Smooth muscle cell (in vitro differentiated cells): Measurements from ENCODE around the gene TMEM204. TPM values are rescaled to one million over a fixed set of nuclear protein-coding genes. Genes with fewer than 3 reads are reported as not detected.

Experiments
- DNase-seq: peaks from one replicate; lab custom pipeline; 2025; ENCODE audit not compliant: unreplicated experiment; lab: John Stamatoyannopoulos, UW
- H2AFZ ChIP-seq: fragments of 200-600 bp; sonication (generic); 2 replicates; pipeline ENCODE4 v1.6.0; 2016; ENCODE audit warnings: antibody characterized with exemption, low read depth, mild to moderate bottlenecking
- H3F3A ChIP-seq: fragments of 200-600 bp; sonication (generic); 2 replicates; pipeline ENCODE4 v1.6.0; 2017; ENCODE audit warnings: antibody characterized with exemption, low read depth
- H3K27ac ChIP-seq: fragments of 200-600 bp; sonication (generic); 2 replicates; pipeline ENCODE4 v1.5.1; 2016; ENCODE audit warnings: low read depth, mild to moderate bottlenecking
- H3K27me3 ChIP-seq: fragments of 200-600 bp; sonication (generic); 2 replicates; pipeline ENCODE4 v1.6.1; 2016; ENCODE audit warnings: low read depth, mild to moderate bottlenecking
- H3K36me3 ChIP-seq: fragments of 200-600 bp; sonication (generic); 2 replicates; pipeline ENCODE4 v1.5.1; 2016; ENCODE audit warnings: low read depth
- H3K4me1 ChIP-seq: fragments of 200-600 bp; sonication (generic); 2 replicates; pipeline ENCODE4 v1.5.1; 2016; ENCODE audit warnings: low read depth
- H3K4me2 ChIP-seq: fragments of 200-600 bp; sonication (generic); 2 replicates; pipeline ENCODE4 v1.6.0; 2016; ENCODE audit warnings: mild to moderate bottlenecking
- H3K4me3 ChIP-seq: fragments of 200-600 bp; sonication (generic); 2 replicates; pipeline ENCODE4 v1.5.1; 2016; ENCODE audit warnings: mild to moderate bottlenecking
- H3K79me2 ChIP-seq: fragments of 200-600 bp; sonication (generic); 2 replicates; pipeline ENCODE4 v1.6.0; 2016; ENCODE audit warnings: low read depth, mild to moderate bottlenecking
- H3K9ac ChIP-seq: fragments of 200-600 bp; sonication (generic); 2 replicates; pipeline ENCODE4 v1.6.0; 2016; ENCODE audit warnings: low read depth
- H3K9me3 ChIP-seq: fragments of 200-600 bp; sonication (generic); replicated peaks from 2 replicates; pipeline ENCODE4 v1.5.1; 2016; ENCODE audit warnings: low read depth
- H4K20me1 ChIP-seq: fragments of 200-600 bp; sonication (generic); 2 replicates; pipeline ENCODE4 v1.6.0; 2016; ENCODE audit warnings: low read depth
- CTCF ChIP-seq: fragments of 200-600 bp; sonication (generic); IDR thresholded peaks from 2 replicates; pipeline ENCODE4 v1.5.1; 2017; ENCODE audit warnings: borderline replicate concordance, mild to moderate bottlenecking, antibody characterized with exemption; ENCODE audit not compliant: insufficient read depth, poor library complexity, severe bottlenecking
- WGBS: methylation state at CpG from one replicate; pipeline ENCODE4 v1.1.7; 2016; ENCODE audit warnings: low lambda C conversion rate; 5-methylcytosine and 5-hydroxymethylcytosine counted together
- polyA plus RNA-seq: library from polyadenylated mRNA; unstranded; fragments of >200 nt; fragmentation: Nextera tagmentation; extraction: Ambion mirVana; gene quantifications from 2 replicates; pipeline ENCODE4 v1.2.1, GENCODE V29; 2016
- total RNA-seq: library from RNA; depleted of rRNA; stranded (reverse); fragments of >200 nt; gene quantifications from 2 replicates; pipeline ENCODE4 v1.2.3, GENCODE V29; 2014

Gene TMEM204
- total and polyA plus RNA-seq, 2 experiments from 2014 or later = 0.90 to 4.2 TPM

GRCh38 chr16:1559446-1559975, 26.0 kb downstream of the TMEM204 start:
- WGBS = 96% methylated on average over 18 of the region's 18 CpGs
- no peak overlapping the region for H3K27ac ChIP-seq
- no peak for DNase-seq
- H3K27me3 ChIP-seq = no peaks in the 10 kb centered on the region
- no peaks in the 10 kb centered on the region for H3K9me3 ChIP-seq
- H3K36me3 ChIP-seq = no peaks in the 10 kb centered on the region
- H3K4me2 ChIP-seq = no peak overlapping the region
- H3K9ac ChIP-seq = no peak overlapping the region
- no peak for TF ChIP-seq CTCF
- no peak overlapping the region for H3K4me3 ChIP-seq
- no peaks in the 10 kb centered on the region for H3K79me2 ChIP-seq
- no peaks in the 10 kb centered on the region for H3K4me1 ChIP-seq
- H4K20me1 ChIP-seq = no peaks in the 10 kb centered on the region
- H2AFZ ChIP-seq = no peak overlapping the region
- H3F3A ChIP-seq = no peaks in the 10 kb centered on the region

GRCh38 chr16:1560153-1560552, 26.7 kb downstream of the TMEM204 start:
- Histone ChIP-seq H3K4me3 (no peak overlapping the region), H3K4me2 (no peak overlapping the region), H2AFZ (no peak overlapping the region), H4K20me1 (no peaks in the 10 kb centered on the region), H3K79me2 (no peaks in the 10 kb centered on the region), H3K27me3 (no peaks in the 10 kb centered on the region), H3K4me1 (no peaks in the 10 kb centered on the region), H3K36me3 (no peaks in the 10 kb centered on the region), H3K27ac (no peak overlapping the region), H3K9me3 (no peaks in the 10 kb centered on the region), H3K9ac (no peak overlapping the region), H3F3A (no peaks in the 10 kb centered on the region)
- TF ChIP-seq CTCF = no peak
- no peak for DNase-seq
- 95% methylated on average over 15 of the region's 15 CpGs for whole genome bisulfite sequencing

GRCh38 chr16:1560866-1561265, 27.4 kb downstream of the TMEM204 start:
- H3K9me3 ChIP-seq = no peaks in the 10 kb centered on the region
- H3K4me3 ChIP-seq = no peak overlapping the region
- no peaks in the 10 kb centered on the region for H4K20me1 ChIP-seq
- DNase-seq = no peak
- WGBS = 94% methylated on average over 12 of the region's 12 CpGs
- no peak for TF ChIP-seq CTCF
- no peaks in the 10 kb centered on the region for H3F3A ChIP-seq
- no peaks in the 10 kb centered on the region for H3K27me3 ChIP-seq
- H3K36me3 ChIP-seq = no peaks in the 10 kb centered on the region
- H3K27ac ChIP-seq = no peak overlapping the region
- H3K4me2 ChIP-seq = no peak overlapping the region
- H2AFZ ChIP-seq = no peak overlapping the region
- H3K9ac ChIP-seq = no peak overlapping the region
- no peaks in the 10 kb centered on the region for H3K4me1 ChIP-seq
- no peaks in the 10 kb centered on the region for H3K79me2 ChIP-seq

GRCh38 chr16:1561266-1561665, 27.8 kb downstream of the TMEM204 start:
- no peak for TF ChIP-seq CTCF
- Histone ChIP-seq H3K36me3 (no peaks in the 10 kb centered on the region), H3K4me3 (no peak overlapping the region), H3K4me2 (no peak overlapping the region), H3K4me1 (no peaks in the 10 kb centered on the region), H3K9me3 (no peaks in the 10 kb centered on the region), H3K27me3 (no peaks in the 10 kb centered on the region), H3F3A (no peaks in the 10 kb centered on the region), H2AFZ (no peak overlapping the region), H3K9ac (no peak overlapping the region), H3K79me2 (no peaks in the 10 kb centered on the region), H4K20me1 (no peaks in the 10 kb centered on the region), H3K27ac (no peak overlapping the region)
- 75% methylated on average over 7 of the region's 7 CpGs for WGBS
- no peak for DNase-seq
